Loucy (cell line): Measurements from ENCODE around the gene OR1E1.
"Not testable (repeated sequence)": the region's sequence is repeated elsewhere in the genome, so short reads cannot be mapped to it uniquely, and the experiment has no call there.

ENCODE experiments used
- H2AFZ ChIP-seq: fragments of 200-600 bp; sonication (generic); 2 replicates; pipeline ENCODE4 v1.6.0; 2016; ENCODE audit warnings: antibody characterized with exemption, mild to moderate bottlenecking, low read length, moderate library complexity
- H3F3A ChIP-seq: fragments of 200-600 bp; 2 replicates; pipeline ENCODE4 v1.6.0; 2016; ENCODE audit warnings: antibody characterized with exemption, low read depth, mild to moderate bottlenecking
- H3K27me3 ChIP-seq: fragments of 200-600 bp; sonication (generic); 2 replicates; pipeline ENCODE4 v1.6.1; 2014; ENCODE audit warnings: low read length, mild to moderate bottlenecking; ENCODE audit not compliant: insufficient read depth, poor library complexity, severe bottlenecking
- H3K36me3 ChIP-seq: fragments of 200-600 bp; sonication (generic); 2 replicates; pipeline ENCODE4 v1.6.1; 2016; ENCODE audit warnings: low read length; ENCODE audit not compliant: insufficient read depth
- H3K4me1 ChIP-seq: fragments of 200-600 bp; sonication (generic); 2 replicates; pipeline ENCODE4 v1.5.1; 2014; ENCODE audit warnings: low read length, mild to moderate bottlenecking; ENCODE audit not compliant: insufficient read depth, poor library complexity, severe bottlenecking
- H3K4me2 ChIP-seq: fragments of 200-600 bp; sonication (generic); 2 replicates; pipeline ENCODE4 v1.6.0; 2014; ENCODE audit warnings: antibody characterized with exemption, low read length, low read depth, mild to moderate bottlenecking; ENCODE audit not compliant: poor library complexity, severe bottlenecking
- H3K4me3 ChIP-seq: fragments of 200-600 bp; sonication (generic); 2 replicates; pipeline ENCODE4 v1.5.1; 2014; ENCODE audit warnings: low read length, mild to moderate bottlenecking, mixed read lengths; ENCODE audit not compliant: poor library complexity, severe bottlenecking
- H3K79me2 ChIP-seq: fragments of 200-600 bp; sonication (generic); 2 replicates; pipeline ENCODE4 v1.6.1; 2014; ENCODE audit warnings: low read length; ENCODE audit not compliant: insufficient read depth
- H3K9ac ChIP-seq: fragments of 200-600 bp; sonication (generic); 2 replicates; pipeline ENCODE4 v1.6.0; 2014; ENCODE audit warnings: mild to moderate bottlenecking, low read depth, low read length, moderate library complexity; ENCODE audit not compliant: poor library complexity, severe bottlenecking
- H3K9me2 ChIP-seq: fragments of 200-600 bp; sonication (generic); replicated peaks from 2 replicates; pipeline ENCODE4 v1.6.1; 2016; ENCODE audit warnings: low read depth, low read length, mixed read lengths
- H3K9me3 ChIP-seq: fragments of 200-600 bp; sonication (generic); 2 replicates; pipeline ENCODE4 v1.6.1; 2014; ENCODE audit warnings: mild to moderate bottlenecking, antibody characterized with exemption, low read length, low read depth; ENCODE audit not compliant: insufficient read depth
- H4K20me1 ChIP-seq: fragments of 200-600 bp; sonication (generic); 2 replicates; pipeline ENCODE4 v1.6.0; 2014; ENCODE audit warnings: antibody characterized with exemption, low read length, mild to moderate bottlenecking; ENCODE audit not compliant: insufficient read depth, poor library complexity, severe bottlenecking
- EZH2phosphoT487 ChIP-seq: fragments of 200-600 bp; IDR thresholded peaks from 2 replicates; pipeline ENCODE4 v1.6.1; 2018; ENCODE audit warnings: antibody characterized with exemption, mild to moderate bottlenecking, moderate library complexity, borderline replicate concordance
- TF ChIP-seq, protein P1 (sequence below): fragments of 200-600 bp; sonication (generic); conservative IDR thresholded peaks from 2 replicates; pipeline ENCODE4 v1.5.1; 2014; ENCODE audit warnings: mild to moderate bottlenecking, antibody characterized with exemption, low read length

OR1E1 gene

DNA sequence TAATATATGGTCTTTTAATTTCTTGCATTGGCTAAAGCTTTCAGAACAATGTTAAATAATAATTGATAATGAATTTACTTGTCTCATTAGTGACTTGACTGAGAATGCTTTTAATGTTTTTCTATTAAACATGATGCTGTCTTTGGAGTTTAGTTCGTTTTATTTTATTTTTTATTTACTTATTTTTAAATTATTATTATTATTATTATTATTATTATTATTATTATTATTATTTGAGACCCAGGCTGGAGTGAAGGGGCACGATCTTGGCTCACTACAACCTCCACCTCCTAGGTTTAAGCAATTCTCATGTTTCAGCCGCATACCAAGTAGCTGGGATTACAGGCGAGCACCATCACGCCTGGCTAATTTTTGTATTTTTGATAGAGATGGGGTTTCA is 17.4 kb upstream of the OR1E1 start:
- H3K27me3 ChIP-seq: no peaks in the 10 kb centered on the region
- H3K9me3 ChIP-seq: no peaks in the 10 kb centered on the region
- H3K9me2 ChIP-seq: no peaks in the 10 kb centered on the region
- no peak overlapping the region for H3K4me2 ChIP-seq
- H3K9ac ChIP-seq: no peak overlapping the region
- TF ChIP-seq, protein P1, sequence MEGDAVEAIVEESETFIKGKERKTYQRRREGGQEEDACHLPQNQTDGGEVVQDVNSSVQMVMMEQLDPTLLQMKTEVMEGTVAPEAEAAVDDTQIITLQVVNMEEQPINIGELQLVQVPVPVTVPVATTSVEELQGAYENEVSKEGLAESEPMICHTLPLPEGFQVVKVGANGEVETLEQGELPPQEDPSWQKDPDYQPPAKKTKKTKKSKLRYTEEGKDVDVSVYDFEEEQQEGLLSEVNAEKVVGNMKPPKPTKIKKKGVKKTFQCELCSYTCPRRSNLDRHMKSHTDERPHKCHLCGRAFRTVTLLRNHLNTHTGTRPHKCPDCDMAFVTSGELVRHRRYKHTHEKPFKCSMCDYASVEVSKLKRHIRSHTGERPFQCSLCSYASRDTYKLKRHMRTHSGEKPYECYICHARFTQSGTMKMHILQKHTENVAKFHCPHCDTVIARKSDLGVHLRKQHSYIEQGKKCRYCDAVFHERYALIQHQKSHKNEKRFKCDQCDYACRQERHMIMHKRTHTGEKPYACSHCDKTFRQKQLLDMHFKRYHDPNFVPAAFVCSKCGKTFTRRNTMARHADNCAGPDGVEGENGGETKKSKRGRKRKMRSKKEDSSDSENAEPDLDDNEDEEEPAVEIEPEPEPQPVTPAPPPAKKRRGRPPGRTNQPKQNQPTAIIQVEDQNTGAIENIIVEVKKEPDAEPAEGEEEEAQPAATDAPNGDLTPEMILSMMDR: no peak
- no peak for TF ChIP-seq EZH2phosphoT487
- H3K4me1 ChIP-seq: no peaks in the 10 kb centered on the region
- H3K36me3 ChIP-seq: no peaks in the 10 kb centered on the region
- no peak overlapping the region for H2AFZ ChIP-seq
- H4K20me1 ChIP-seq: no peaks in the 10 kb centered on the region
- no peak overlapping the region for H3K4me3 ChIP-seq
- no peaks in the 10 kb centered on the region for H3K79me2 ChIP-seq
- no peaks in the 10 kb centered on the region for H3F3A ChIP-seq

DNA sequence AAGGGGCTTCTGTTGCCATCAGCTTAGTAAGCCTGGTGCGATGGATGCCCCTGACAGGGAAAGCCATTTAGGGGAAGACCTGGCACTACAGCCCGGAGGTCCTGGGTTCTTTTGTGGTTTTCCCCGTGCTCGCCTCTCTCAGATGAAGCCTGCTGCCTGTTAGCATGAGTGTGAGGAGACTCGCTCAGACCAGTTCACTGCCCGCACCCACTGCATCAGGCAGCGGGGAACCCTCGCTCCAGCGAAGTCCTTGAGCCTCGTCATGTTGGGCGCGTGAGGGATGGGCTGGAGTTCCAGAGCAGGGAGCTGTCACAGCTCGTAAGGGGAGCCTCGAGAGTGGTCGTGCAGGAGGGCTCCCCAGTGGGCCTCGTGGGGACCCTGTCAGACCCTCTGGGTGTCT is 14.0 kb upstream of the OR1E1 start:
- not testable (repeated sequence) for H3K79me2 ChIP-seq, H3K27me3 ChIP-seq, H3K9me3 ChIP-seq, H3K4me3 ChIP-seq, H2AFZ ChIP-seq, H3K4me1 ChIP-seq, H3F3A ChIP-seq, H3K4me2 ChIP-seq, H4K20me1 ChIP-seq, H3K9ac ChIP-seq, H3K9me2 ChIP-seq, H3K36me3 ChIP-seq

DNA sequence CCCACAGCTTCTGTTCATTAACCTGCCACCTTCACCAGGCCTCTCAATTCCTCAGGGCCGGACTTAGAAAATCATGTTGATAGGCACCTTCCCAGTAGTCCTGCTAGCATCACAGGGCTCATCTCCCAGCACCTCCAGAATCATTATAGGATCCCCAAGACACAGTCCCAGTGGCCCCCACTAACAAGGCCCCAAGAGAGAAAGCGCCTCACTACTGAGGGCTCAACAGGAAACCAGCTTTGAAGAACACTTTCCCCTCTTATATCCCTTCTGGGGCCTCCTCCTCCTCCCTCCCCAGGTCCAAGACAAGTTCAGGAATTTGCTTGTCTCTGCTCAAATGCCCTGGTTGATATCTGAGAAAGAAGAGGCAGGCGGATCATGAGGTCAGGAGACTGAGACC is 12.9 kb upstream of the OR1E1 start, which contains the start of gene OR3A3:
Gene OR3A3, plus strand, starts transcription at position 301 of the 400 bp plus-strand sequence.
- Histone ChIP-seq H3K9me3 (no peaks in the 10 kb centered on the region; the same call in 1 of the 2 replicates), H3F3A (no peaks in the 10 kb centered on the region), H3K4me1 (no peaks in the 10 kb centered on the region), H2AFZ (no peak within 1 kb of the TSS), H3K79me2 (no peaks in the 10 kb centered on the region), H3K36me3 (no peaks in the 10 kb centered on the region), H3K9me2 (no peaks in the 10 kb centered on the region), H3K4me2 (no peak within 1 kb of the TSS), H3K27me3 (no peaks in the 10 kb centered on the region), H4K20me1 (no peaks in the 10 kb centered on the region), H3K9ac (no peak within 1 kb of the TSS), H3K4me3 (no peak within 1 kb of the TSS)
- no peak for TF ChIP-seq EZH2phosphoT487
- TF ChIP-seq, protein P1: no peak

DNA sequence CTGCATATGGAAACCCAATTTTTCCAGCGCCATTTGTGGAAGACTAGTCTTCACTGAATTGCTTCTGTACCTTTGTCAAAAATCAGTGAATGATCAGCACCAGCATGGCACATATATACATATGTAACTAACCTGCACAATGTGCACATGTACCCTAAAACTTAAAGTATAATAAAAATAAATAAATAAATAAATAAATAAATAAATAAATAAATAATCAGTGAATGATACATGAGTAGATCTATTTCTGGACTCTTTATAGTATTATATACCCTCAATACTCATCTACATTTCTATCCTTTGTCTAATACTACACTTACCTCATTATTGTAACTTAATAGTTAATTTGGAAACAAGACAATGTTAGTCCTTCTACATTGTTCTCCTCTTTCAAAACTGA is 5.6 kb upstream of the OR1E1 start:
- H3K4me1 ChIP-seq, H3K9ac ChIP-seq, H3K79me2 ChIP-seq, H3K36me3 ChIP-seq, H3F3A ChIP-seq, H3K9me2 ChIP-seq, H3K27me3 ChIP-seq, H2AFZ ChIP-seq, H3K4me3 ChIP-seq, H3K9me3 ChIP-seq, H3K4me2 ChIP-seq, H4K20me1 ChIP-seq: not testable (repeated sequence)
